Activated CD4-positive, alpha-beta T cell treated with anti-CD3 and anti-CD28 coated beads, Interleukin-10, Interleukin-2, amounts not matched to agents 100 ng/mL and 50 ng/mL, durations not matched to agents 16 hours and 8 hours (primary cell): Measurements from ENCODE around the gene RSRC1.
"Not testable (repeated sequence)": the region's sequence is repeated elsewhere in the genome, so short reads cannot be mapped to it uniquely, and the experiment has no call there.

ENCODE experiments used
- DNase-seq: peaks from one replicate; pipeline ENCODE4 v3.0.0-alpha.2; 2020

RSRC1 gene

GRCh38 chr3:158540066-158540465 lies 430.2 kb downstream of the RSRC1 start:
- DNase-seq, result no peak

- DNase-seq, result no peak
Measured at GRCh38 chr3:158548691-158549090, 438.8 kb downstream of the RSRC1 start.

- DNase-seq, result not testable (repeated sequence)
Measured at GRCh38 chr3:158549938-158550337, 440.0 kb downstream of the RSRC1 start.

GRCh38 chr3:158552124-158552523 lies 442.2 kb downstream of the RSRC1 start:
- no peak for DNase-seq

- no peak for DNase-seq
Measured at GRCh38 chr3:158559504-158559903, 449.6 kb downstream of the RSRC1 start.

- DNase-seq, result no peak
Measured at GRCh38 chr3:158560979-158561378, 451.1 kb downstream of the RSRC1 start.

- no peak for DNase-seq
Measured at GRCh38 chr3:158562674-158563073, 452.8 kb downstream of the RSRC1 start.

GRCh38 chr3:158563076-158563475 lies 453.2 kb downstream of the RSRC1 start:
- no peak for DNase-seq

GRCh38 chr3:158565076-158565475 lies 455.2 kb downstream of the RSRC1 start:
- DNase-seq, result no peak

- no peak for DNase-seq
Measured at GRCh38 chr3:158568784-158569183, 458.9 kb downstream of the RSRC1 start.

GRCh38 chr3:158569794-158570193 lies 459.9 kb downstream of the RSRC1 start:
- DNase-seq, result no peak

GRCh38 chr3:158570999-158571702 lies 461.3 kb downstream of the RSRC1 start, which contains the start of gene MLF1:
TSS of gene MLF1 (plus strand) at chr3:158571194. CDS start at chr3:158571301, 107 bp downstream.
- peak; percentile 89 for DNase-seq

- DNase-seq, result no peak
Measured at GRCh38 chr3:158571969-158572765, 462.3 kb downstream of the RSRC1 start.

GRCh38 chr3:158572766-158573060 lies 462.8 kb downstream of the RSRC1 start:
- DNase-seq, result no peak

- DNase-seq, result no peak
Measured at GRCh38 chr3:158573714-158574113, 463.8 kb downstream of the RSRC1 start.

- DNase-seq, result no peak
Measured at GRCh38 chr3:158574646-158575045, 464.8 kb downstream of the RSRC1 start.

- no peak for DNase-seq
Measured at GRCh38 chr3:158590223-158590622, 480.3 kb downstream of the RSRC1 start.
